NK-92 treated with Interleukin-12 subunit alpha and Interleukin-12 subunit beta, amount 100 ng/mL, for 24 hours (cell line): ENCODE results near the gene ZSCAN23.
"Not testable (repeated sequence)": the region's sequence is repeated elsewhere in the genome, so short reads cannot be mapped to it uniquely, and the experiment has no call there.

Experiments used
- DNase-seq: peaks from one replicate; lab custom pipeline; 2025; lab: John Stamatoyannopoulos, UW

The ZSCAN23 gene

GRCh38 chr6:28436404-28436803 is 6.9 kb downstream of the ZSCAN23 start:
- DNase-seq = no peak

- DNase-seq = no peak
Measured at GRCh38 chr6:28433119-28433518, 10.2 kb downstream of the ZSCAN23 start.

GRCh38 chr6:28429781-28430180 is 13.5 kb downstream of the ZSCAN23 start:
- no peak for DNase-seq

GRCh38 chr6:28425944-28426541 is 17.2 kb downstream of the ZSCAN23 start:
- DNase-seq = no peak

GRCh38 chr6:28424163-28424562 is 19.1 kb downstream of the ZSCAN23 start:
- no peak for DNase-seq

- DNase-seq = no peak
Measured at GRCh38 chr6:28423546-28423945, 19.7 kb downstream of the ZSCAN23 start.

- DNase-seq = no peak
Measured at GRCh38 chr6:28413681-28414080, 29.6 kb downstream of the ZSCAN23 start.

- no peak for DNase-seq
Measured at GRCh38 chr6:28410767-28411166, 32.5 kb downstream of the ZSCAN23 start.

GRCh38 chr6:28408076-28408802 is 35.1 kb downstream of the ZSCAN23 start:
- DNase-seq = no peak

GRCh38 chr6:28407401-28407800 is 35.9 kb downstream of the ZSCAN23 start:
- no peak for DNase-seq

- DNase-seq = not testable (repeated sequence)
Measured at GRCh38 chr6:28403923-28404322, 39.4 kb downstream of the ZSCAN23 start.

GRCh38 chr6:28402197-28402596 is 41.1 kb downstream of the ZSCAN23 start:
- no peak for DNase-seq

- DNase-seq = no peak
Measured at GRCh38 chr6:28401172-28401571, 42.1 kb downstream of the ZSCAN23 start.

- DNase-seq = no peak
Measured at GRCh38 chr6:28400122-28400451, 43.2 kb downstream of the ZSCAN23 start.

- peak; percentile 52 for DNase-seq
Measured at GRCh38 chr6:28399350-28400121, 43.8 kb downstream of the ZSCAN23 start, which contains the start of gene ZSCAN12. Gene ZSCAN12 (minus strand): TSS chr6:28399747. CDS start chr6:28398405, 1,342 bp downstream.

GRCh38 chr6:28395918-28396317 is 47.4 kb downstream of the ZSCAN23 start:
- no peak for DNase-seq

GRCh38 chr6:28393912-28394662 is 49.2 kb downstream of the ZSCAN23 start:
- DNase-seq = no peak

GRCh38 chr6:28390688-28391087 is 52.6 kb downstream of the ZSCAN23 start:
- no peak for DNase-seq

GRCh38 chr6:28384143-28384533 is 59.2 kb downstream of the ZSCAN23 start:
- DNase-seq = no peak

- no peak for DNase-seq
Measured at GRCh38 chr6:28383235-28384142, 59.8 kb downstream of the ZSCAN23 start.
